RWPE1 (cell line): ENCODE measurements around the gene CAPN9.

Experiments used
- CTCF ChIA-PET: fragments of 350-600 bp; sonication (Branson Sonifier 250); formaldehyde crosslinking; extraction: SDS; loops from one replicate; lab custom pipeline; 2021; lab: Yijun Ruan, JAX
- POLR2A ChIA-PET: fragments of 400-600 bp; formaldehyde crosslinking; extraction: SDS; loops from one replicate; lab custom pipeline; 2020; ENCODE audit warnings: antibody characterized with exemption; ENCODE audit not compliant: low non-redundant PET; lab: Yijun Ruan, JAX
- DNase-seq: peaks from one replicate; pipeline ENCODE4 v3.0.0; 2012; ENCODE audit warnings: low spot score
- H3K27ac ChIP-seq: fragments of 450-650 bp; 2 replicates; pipeline ENCODE4 v1.5.1; 2017
- TF ChIP-seq, protein P1 (sequence below): fragments of 450-650 bp; conservative IDR thresholded peaks from 2 replicates; pipeline ENCODE4 v1.5.1; 2017; ENCODE audit warnings: low read depth, mild to moderate bottlenecking

CAPN9 gene

DNA sequence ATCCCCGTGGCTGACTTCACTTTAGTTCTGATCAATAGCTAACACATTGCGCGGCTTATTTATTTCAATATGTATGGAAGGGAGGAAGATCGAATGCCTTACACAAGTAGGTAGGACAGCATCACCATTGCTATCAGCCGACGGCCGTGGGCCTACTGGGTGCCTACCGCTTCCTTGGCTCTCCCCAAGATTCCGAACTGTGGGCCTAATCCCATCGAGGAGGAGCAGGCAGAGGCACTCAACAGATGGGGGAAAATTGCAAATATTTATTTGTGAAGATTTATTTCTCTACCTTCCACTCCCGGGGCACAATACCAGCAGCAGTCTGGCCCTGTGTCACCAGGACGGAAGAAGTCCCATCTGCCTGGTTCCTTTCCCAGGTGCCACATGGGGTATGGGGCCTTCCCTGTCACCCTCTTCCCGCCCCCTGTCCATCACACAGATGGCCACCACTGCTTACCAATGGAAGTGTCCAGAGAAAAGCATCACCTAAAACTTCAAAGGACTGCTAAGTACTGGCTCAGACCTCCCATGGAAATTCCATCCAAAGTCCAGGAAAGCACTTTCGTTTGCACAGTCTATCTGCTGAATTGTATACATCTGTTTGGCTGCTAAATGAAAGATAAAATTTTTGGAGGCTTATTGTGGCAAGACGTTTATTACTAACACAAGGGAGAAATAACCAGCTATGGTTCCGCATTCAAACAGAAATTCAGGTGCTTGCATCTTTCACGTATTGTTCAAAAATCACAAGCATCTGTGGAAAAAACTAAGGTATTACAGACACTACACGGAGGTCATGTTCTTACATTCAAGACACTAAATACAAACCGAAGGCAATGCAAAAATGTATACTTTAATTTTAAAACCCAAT is 45.1 kb upstream of the CAPN9 start:
- POLR2A ChIA-PET = no interaction called here
- TF ChIP-seq, protein P1, sequence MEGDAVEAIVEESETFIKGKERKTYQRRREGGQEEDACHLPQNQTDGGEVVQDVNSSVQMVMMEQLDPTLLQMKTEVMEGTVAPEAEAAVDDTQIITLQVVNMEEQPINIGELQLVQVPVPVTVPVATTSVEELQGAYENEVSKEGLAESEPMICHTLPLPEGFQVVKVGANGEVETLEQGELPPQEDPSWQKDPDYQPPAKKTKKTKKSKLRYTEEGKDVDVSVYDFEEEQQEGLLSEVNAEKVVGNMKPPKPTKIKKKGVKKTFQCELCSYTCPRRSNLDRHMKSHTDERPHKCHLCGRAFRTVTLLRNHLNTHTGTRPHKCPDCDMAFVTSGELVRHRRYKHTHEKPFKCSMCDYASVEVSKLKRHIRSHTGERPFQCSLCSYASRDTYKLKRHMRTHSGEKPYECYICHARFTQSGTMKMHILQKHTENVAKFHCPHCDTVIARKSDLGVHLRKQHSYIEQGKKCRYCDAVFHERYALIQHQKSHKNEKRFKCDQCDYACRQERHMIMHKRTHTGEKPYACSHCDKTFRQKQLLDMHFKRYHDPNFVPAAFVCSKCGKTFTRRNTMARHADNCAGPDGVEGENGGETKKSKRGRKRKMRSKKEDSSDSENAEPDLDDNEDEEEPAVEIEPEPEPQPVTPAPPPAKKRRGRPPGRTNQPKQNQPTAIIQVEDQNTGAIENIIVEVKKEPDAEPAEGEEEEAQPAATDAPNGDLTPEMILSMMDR = no peak
- no peak for DNase-seq
- no peak overlapping the region for H3K27ac ChIP-seq
- CTCF ChIA-PET = interaction anchor here (0.6 kb wide), 1 partner anchor 97 kb away, joined by 3 read pairs; no protein-coding TSS in a partner anchor

DNA sequence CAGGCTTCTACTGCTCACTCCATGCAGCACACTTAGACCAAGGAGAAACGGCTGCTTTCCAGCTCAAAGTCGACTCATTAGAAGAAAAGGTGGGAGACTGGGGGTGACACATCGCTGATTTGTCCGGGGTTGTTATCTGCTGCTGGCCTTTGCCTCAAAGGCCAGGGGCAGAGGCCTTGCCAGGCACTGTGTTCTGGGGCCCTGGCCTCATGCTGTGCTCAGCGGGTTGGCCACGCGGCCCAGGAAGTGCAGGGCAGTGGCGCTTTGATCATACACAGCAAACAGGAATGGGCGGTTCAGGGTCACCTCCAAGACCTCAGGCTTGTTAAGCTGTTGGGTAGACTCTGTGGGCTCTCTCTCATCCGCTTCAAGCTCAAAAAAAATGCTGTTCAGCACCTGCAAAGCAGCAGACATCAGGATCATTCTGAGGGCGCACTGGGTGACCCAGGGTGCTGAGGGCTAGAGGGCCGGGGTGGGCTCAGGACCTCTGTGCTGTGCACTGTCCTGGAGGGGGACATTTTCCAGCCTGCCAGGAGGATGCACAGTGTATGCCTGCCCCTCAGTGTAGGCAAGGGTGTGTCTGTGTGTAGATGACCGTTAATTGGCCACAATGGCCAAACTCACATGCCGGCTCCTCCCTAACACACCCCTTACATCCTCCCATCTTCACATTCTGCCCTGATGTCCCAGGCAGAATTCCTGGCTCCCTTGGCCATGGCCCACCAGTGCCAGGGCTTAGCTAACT is 44.1 kb upstream of the CAPN9 start:
- TF ChIP-seq, protein P1 = no peak
- no peak overlapping the region for H3K27ac ChIP-seq
- CTCF ChIA-PET = no interaction called here
- POLR2A ChIA-PET = no interaction called here
- no peak for DNase-seq

DNA sequence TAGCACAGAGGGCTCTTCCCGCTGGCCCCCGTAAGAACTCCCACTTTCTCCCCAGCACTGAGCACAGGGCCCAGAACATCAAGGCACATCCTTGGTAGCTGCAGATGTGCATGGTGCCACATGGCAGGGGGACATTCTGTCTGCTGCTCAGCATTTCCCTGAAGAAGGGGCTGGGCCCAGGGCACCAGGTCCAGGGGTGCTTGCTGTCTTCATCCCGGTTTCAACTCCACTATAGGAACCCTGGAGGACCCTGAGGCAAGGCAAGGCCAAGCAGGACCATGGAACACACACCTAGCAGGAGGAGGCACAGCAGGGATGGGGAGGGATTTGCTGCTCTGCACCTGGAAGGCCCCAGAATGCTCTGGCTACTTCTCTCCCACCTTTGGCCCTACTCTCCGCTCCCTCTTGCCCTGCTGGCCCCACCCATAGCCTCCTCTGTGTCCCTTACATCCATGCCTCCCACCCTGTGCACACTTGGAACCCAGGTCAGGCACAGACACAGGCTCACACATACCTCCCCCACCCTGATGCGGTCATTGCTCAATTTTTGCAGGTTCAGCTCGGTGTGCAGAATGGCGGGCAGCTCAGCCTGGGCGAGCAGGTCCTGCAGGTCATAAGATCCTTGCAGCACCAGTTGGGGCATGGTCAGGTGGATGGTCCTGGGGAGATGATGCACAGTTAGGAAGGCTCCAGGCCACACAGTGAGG is 43.4 kb upstream of the CAPN9 start:
- ChIA-PET CTCF (no interaction called here), POLR2A (no interaction called here)
- TF ChIP-seq, protein P1 = no peak
- no peak overlapping the region for H3K27ac ChIP-seq
- no peak for DNase-seq

DNA sequence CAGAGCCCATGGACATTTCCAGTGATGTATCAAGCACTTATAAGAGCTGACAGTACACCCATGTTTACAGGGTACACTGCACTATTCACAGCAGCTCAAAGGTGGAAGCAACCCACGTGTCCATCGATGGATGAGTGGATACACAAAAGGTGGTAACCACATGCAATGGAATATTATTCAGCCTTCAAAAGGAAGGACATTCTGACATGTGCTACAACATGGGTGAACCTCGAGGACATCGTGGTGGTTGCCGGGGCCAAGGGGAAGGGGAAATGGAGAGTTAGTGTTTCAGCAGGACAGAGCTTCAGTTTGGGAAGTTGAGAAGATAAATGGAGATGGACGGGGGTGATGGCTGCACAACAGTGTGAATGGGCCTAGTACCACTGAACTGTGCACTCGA is 42.4 kb upstream of the CAPN9 start:
- DNase-seq = no peak
- CTCF ChIA-PET = no interaction called here
- POLR2A ChIA-PET = no interaction called here
- TF ChIP-seq, protein P1 = no peak
- no peak overlapping the region for H3K27ac ChIP-seq

DNA sequence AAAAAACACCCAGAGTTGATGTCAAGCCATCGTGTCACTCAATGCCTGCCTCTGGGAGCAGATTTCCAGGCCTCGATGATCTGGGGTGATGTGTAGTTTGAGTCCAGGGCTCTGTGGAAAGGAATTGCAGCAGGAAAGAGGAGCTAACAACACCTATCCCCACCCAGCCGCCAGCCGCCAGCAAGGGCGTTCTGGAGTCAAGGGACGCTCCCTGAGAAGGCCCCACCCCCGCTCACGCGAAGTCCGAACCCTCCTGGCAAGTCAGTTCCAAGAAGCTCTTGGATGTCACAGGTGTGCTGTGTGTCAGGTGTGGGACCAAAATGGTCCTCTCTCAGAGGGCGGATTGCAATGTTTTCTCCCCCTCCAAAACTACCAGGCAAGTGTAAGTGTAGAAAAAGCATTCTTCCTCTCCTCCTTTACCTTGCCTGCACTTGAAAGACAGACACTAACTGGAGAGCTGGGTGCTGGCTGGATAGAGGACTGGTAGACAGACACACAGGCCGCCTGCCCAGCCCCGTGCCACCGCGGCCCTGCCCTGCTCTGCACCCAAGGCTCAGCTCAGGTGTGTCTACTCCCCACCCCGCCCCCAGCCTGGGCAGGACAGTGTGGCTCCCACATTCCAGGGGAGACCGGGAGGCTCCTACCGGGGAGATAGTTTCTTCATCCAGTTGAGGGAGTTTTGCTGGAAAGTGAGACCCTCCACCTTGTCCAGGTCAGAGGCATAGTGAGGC is 41.7 kb upstream of the CAPN9 start:
- CTCF ChIA-PET = interaction anchor here (0.5 kb wide), 1 partner anchor 343 kb away, joined by 3 read pairs; no protein-coding TSS in a partner anchor
- POLR2A ChIA-PET = no interaction called here
- TF ChIP-seq, protein P1 = no peak
- no peak for DNase-seq
- H3K27ac ChIP-seq = no peak overlapping the region
